Measurements from ENCODE around the gene TFEC.

The TFEC gene

GRCh38 chr7:115976651-115977050, 53.9 kb downstream of the TFEC start:
- TF ChIP-seq TCF12 (IDR thresholded peaks at IDR 0.05; ENCODE audit: low read depth) (no peak), TAF1 (IDR thresholded peaks at IDR 0.05; ENCODE audit: low read depth) (no peak), YY1 (IDR thresholded peaks at IDR 0.05; ENCODE audit: low read depth) (no peak)
- TF ChIP-seq, protein P1, sequence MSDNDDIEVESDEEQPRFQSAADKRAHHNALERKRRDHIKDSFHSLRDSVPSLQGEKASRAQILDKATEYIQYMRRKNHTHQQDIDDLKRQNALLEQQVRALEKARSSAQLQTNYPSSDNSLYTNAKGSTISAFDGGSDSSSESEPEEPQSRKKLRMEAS (IDR thresholded peaks at IDR 0.05): no peak

DNA sequence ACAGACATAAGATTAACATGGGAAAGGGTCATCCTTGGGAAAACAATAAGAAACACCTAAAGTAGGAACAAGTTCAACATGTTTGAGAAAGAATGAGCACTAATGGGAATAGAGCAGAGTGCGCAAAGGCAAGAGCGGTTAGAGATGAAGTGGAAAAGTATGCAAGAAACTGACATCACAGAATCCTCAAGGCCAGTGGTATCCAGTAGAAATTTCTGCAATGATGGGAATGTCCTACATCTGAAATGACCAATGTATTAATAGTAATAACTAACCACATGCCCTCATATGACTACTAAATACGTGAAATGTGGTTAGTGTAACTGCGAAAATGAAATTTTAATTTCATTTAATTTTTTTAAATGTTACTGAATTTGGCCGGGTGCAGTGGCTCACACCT, 54.8 kb downstream of the TFEC start:
- TF ChIP-seq, protein P1 (IDR thresholded peaks at IDR 0.05): no peak
- TF ChIP-seq CREB1 (IDR thresholded peaks at IDR 0.05; ENCODE audit: low read depth) (no peak), EP300 (IDR thresholded peaks at IDR 0.05; ENCODE audit: borderline replicate concordance) (no peak), TEAD4 (IDR thresholded peaks at IDR 0.05) (no peak), TAF1 (IDR thresholded peaks at IDR 0.05; ENCODE audit: low read depth) (no peak), TCF12 (IDR thresholded peaks at IDR 0.05; ENCODE audit: low read depth) (no peak), NFIC (IDR thresholded peaks at IDR 0.05) (no peak), EGR1 (IDR thresholded peaks at IDR 0.05) (no peak), YY1 (IDR thresholded peaks at IDR 0.05; ENCODE audit: low read depth) (no peak), RAD21 (IDR thresholded peaks at IDR 0.05; ENCODE audit: low read depth) (no peak), FOXM1 (IDR thresholded peaks at IDR 0.05; ENCODE audit: borderline replicate concordance, low read depth) (no peak), ZBTB7A (IDR thresholded peaks at IDR 0.05; ENCODE audit: low read depth) (no peak), CEBPB (IDR thresholded peaks at IDR 0.05) (no peak), REST (IDR thresholded peaks at IDR 0.05; ENCODE audit: low read depth) (no peak)
- TF ChIP-seq, protein P2, sequence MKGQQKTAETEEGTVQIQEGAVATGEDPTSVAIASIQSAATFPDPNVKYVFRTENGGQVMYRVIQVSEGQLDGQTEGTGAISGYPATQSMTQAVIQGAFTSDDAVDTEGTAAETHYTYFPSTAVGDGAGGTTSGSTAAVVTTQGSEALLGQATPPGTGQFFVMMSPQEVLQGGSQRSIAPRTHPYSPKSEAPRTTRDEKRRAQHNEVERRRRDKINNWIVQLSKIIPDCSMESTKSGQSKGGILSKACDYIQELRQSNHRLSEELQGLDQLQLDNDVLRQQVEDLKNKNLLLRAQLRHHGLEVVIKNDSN (IDR thresholded peaks at IDR 0.05): no peak

DNA sequence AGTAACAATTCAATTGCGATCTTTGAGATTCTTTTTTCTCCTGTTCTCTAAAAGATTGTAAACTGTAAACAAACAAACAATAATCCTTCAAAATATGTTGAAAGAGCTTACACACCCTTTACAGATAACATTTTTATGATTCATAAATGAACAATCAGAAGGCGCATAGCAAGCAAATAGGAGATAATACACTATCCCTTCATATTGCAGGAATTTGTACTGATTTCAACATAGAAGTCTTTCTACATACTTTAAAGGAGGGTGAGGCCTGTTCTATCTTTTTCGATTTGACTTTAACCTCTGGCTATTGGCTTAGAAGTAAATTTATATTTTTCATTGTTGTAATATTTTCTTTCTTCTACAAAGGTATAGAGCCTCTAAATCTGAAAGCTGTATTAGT, 57.2 kb downstream of the TFEC start:
- no peak for TF ChIP-seq TCF12 (IDR thresholded peaks at IDR 0.05; ENCODE audit: low read depth)
- TF ChIP-seq YY1 (IDR thresholded peaks at IDR 0.05; ENCODE audit: low read depth): no peak
- no peak for TF ChIP-seq RAD21 (IDR thresholded peaks at IDR 0.05; ENCODE audit: low read depth)
- TF ChIP-seq, protein P2 (IDR thresholded peaks at IDR 0.05): no peak

GRCh38 chr7:115971506-115971905, 59.1 kb downstream of the TFEC start:
- TF ChIP-seq ZBTB7A (IDR thresholded peaks at IDR 0.05; ENCODE audit: low read depth): no peak
- no peak for TF ChIP-seq REST (IDR thresholded peaks at IDR 0.05; ENCODE audit: low read depth)
- TF ChIP-seq NFIC (IDR thresholded peaks at IDR 0.05): no peak
- TF ChIP-seq YY1 (IDR thresholded peaks at IDR 0.05; ENCODE audit: low read depth): no peak
- no peak for TF ChIP-seq CREB1 (IDR thresholded peaks at IDR 0.05; ENCODE audit: low read depth)
- no peak for TF ChIP-seq FOXM1 (IDR thresholded peaks at IDR 0.05; ENCODE audit: borderline replicate concordance, low read depth)
- TF ChIP-seq TAF1 (IDR thresholded peaks at IDR 0.05; ENCODE audit: low read depth): no peak
- no peak for TF ChIP-seq EP300 (IDR thresholded peaks at IDR 0.05; ENCODE audit: borderline replicate concordance)
- TF ChIP-seq TCF12 (IDR thresholded peaks at IDR 0.05; ENCODE audit: low read depth): no peak
- TF ChIP-seq RAD21 (IDR thresholded peaks at IDR 0.05; ENCODE audit: low read depth): no peak
- no peak for TF ChIP-seq EGR1 (IDR thresholded peaks at IDR 0.05)
- TF ChIP-seq, protein P1 (IDR thresholded peaks at IDR 0.05): no peak
- TF ChIP-seq, protein P2 (IDR thresholded peaks at IDR 0.05): no peak
- no peak for TF ChIP-seq CEBPB (IDR thresholded peaks at IDR 0.05)
- no peak for TF ChIP-seq TEAD4 (IDR thresholded peaks at IDR 0.05)

- TF ChIP-seq REST (IDR thresholded peaks at IDR 0.05; ENCODE audit: low read depth) (no peak), YY1 (IDR thresholded peaks at IDR 0.05; ENCODE audit: low read depth) (no peak), CEBPB (IDR thresholded peaks at IDR 0.05) (no peak), CREB1 (IDR thresholded peaks at IDR 0.05; ENCODE audit: low read depth) (no peak), FOXM1 (IDR thresholded peaks at IDR 0.05; ENCODE audit: borderline replicate concordance, low read depth) (no peak), TCF12 (IDR thresholded peaks at IDR 0.05; ENCODE audit: low read depth) (no peak)
- TF ChIP-seq, protein P1 (IDR thresholded peaks at IDR 0.05): no peak
- TF ChIP-seq, protein P2 (IDR thresholded peaks at IDR 0.05): no peak
Measured at GRCh38 chr7:115968596-115968995, 62.0 kb downstream of the TFEC start.

Data from Ishikawa (cell line).